Measurements from ENCODE around the gene TMCO1.

- TF ChIP-seq EZH2 (IDR thresholded peaks at IDR 0.05; ENCODE audit: insufficient read depth, poor library complexity, severe bottlenecking) (no peak), EZH2phosphoT487 (IDR thresholded peaks at IDR 0.05; ENCODE audit: insufficient read depth, low read depth) (no peak)
These were observed 50.7 kb downstream of the TMCO1 start for GRCh38 chr1:165717918-165718515.

Measured in GM23248 (cell line).